HepG2 (cell line): Measurements from ENCODE around the gene ENTPD6. TPM values are rescaled to one million over a fixed set of nuclear protein-coding genes. Genes with fewer than 3 reads are reported as not detected.

Experiments
- ESRRA ChIP-seq: sonication (generic); formaldehyde crosslinking; IDR thresholded peaks from 2 replicates; pipeline ENCODE4 v1.5.1; 2020; ENCODE audit warnings: mild to moderate bottlenecking, low read depth, missing genetic modification reagents
- HCFC1 ChIP-seq: fragments of 150-350 bp; IDR thresholded peaks from 2 replicates; pipeline ENCODE4 v1.6.1; 2014; ENCODE audit warnings: low read depth, low read length
- KLF16 ChIP-seq, 2 experiments: sonication (generic) in 1 of 2; formaldehyde crosslinking in 1 of 2; IDR thresholded peaks; 2 replicates each; pipeline versions ENCODE4 v1.6.1 to v1.8.0; 2016 to 2023; ENCODE audit warnings: missing genetic modification reagents in 2 of 2, missing compliant biosample characterization in 1 of 2
- MATR3 ChIP-seq: sonication (generic); formaldehyde crosslinking; IDR thresholded peaks from 2 replicates; pipeline ENCODE4 v1.4.0; 2020; ENCODE audit warnings: missing genetic modification reagents
- NFE2 ChIP-seq: sonication (generic); formaldehyde crosslinking; IDR thresholded peaks from 2 replicates; pipeline ENCODE4 v1.4.0; 2020; ENCODE audit warnings: missing genetic modification reagents
- NR2F6 ChIP-seq, 2 experiments: IDR thresholded peaks; 2 replicates each; pipeline ENCODE4 v1.6.1; 2016; ENCODE audit warnings: antibody characterized with exemption in 1 of 2, mild to moderate bottlenecking in 1 of 2
- RFX1 ChIP-seq: fragments of 450-650 bp; IDR thresholded peaks from 2 replicates; pipeline ENCODE4 v1.6.1; 2017
- TOPORS ChIP-seq: sonication (generic); formaldehyde crosslinking; IDR thresholded peaks from 2 replicates; pipeline ENCODE4 v1.8.0; 2023; ENCODE audit warnings: mild to moderate bottlenecking, missing genetic modification reagents
- ZNF674 ChIP-seq: sonication (generic); formaldehyde crosslinking; IDR thresholded peaks from 2 replicates; pipeline ENCODE4 v1.5.0; 2020; ENCODE audit warnings: low read depth, mild to moderate bottlenecking, missing genetic modification reagents
- ZNF816 ChIP-seq: sonication (generic); formaldehyde crosslinking; IDR thresholded peaks from 2 replicates; pipeline ENCODE4 v1.8.0; 2022; ENCODE audit warnings: missing genetic modification reagents, mild to moderate bottlenecking, borderline replicate concordance
- ZNF891 ChIP-seq: sonication (generic); formaldehyde crosslinking; IDR thresholded peaks from 2 replicates; pipeline ENCODE4 v1.5.0; 2020; ENCODE audit warnings: mild to moderate bottlenecking, missing genetic modification reagents
- polyA plus RNA-seq, 8 experiments: library from polyadenylated mRNA; depleted of rRNA in 3 of 8; stranded (reverse) in 7 of 8; unstranded in 1 of 8; fragments of >200 nt; fragmentation: Illumina TruSeq in 4 of 8; extraction: Trizol in 4 of 8; gene quantifications; 2 replicates each; pipeline versions ENCODE4 v1.2.1 to v1.2.3, GENCODE V29; 2011 to 2016; ENCODE audit warnings: low read depth in 4 of 8, missing spikeins in 1 of 8, mixed read lengths in 1 of 8; ENCODE audit not compliant: insufficient read depth in 1 of 8
- total RNA-seq, 5 experiments: library from RNA; depleted of rRNA; stranded (reverse); fragments of >200 nt; fragmentation: Illumina TruSeq; extraction: Trizol; gene quantifications; 2 replicates each; pipeline ENCODE4 v1.2.3, GENCODE V29; 2016; ENCODE audit warnings: low read depth in 1 of 5
- TF ChIP-seq, protein P1 (sequence below): sonication (generic); formaldehyde crosslinking; IDR thresholded peaks from 2 replicates; pipeline ENCODE4 v1.4.0; 2020; ENCODE audit warnings: mild to moderate bottlenecking, missing genetic modification reagents
- TF ChIP-seq, protein P2 (sequence below): sonication (generic); formaldehyde crosslinking; IDR thresholded peaks from 2 replicates; pipeline ENCODE4 v1.4.0; 2020; ENCODE audit warnings: mild to moderate bottlenecking, low read depth, missing genetic modification reagents
- TF ChIP-seq, protein P3 (sequence below), 2 experiments: sonication (generic) in 1 of 2; formaldehyde crosslinking in 1 of 2; IDR thresholded peaks; 2 replicates each; pipeline versions ENCODE4 v1.4.0 to v1.6.1; 2018 to 2020; ENCODE audit warnings: missing genetic modification reagents in 2 of 2, borderline replicate concordance in 1 of 2, low read depth in 1 of 2, mild to moderate bottlenecking in 1 of 2, missing biosample characterization in 1 of 2
- TF ChIP-seq, protein P4 (sequence below): sonication (generic); formaldehyde crosslinking; IDR thresholded peaks from 2 replicates; pipeline ENCODE4 v1.4.0; 2020; ENCODE audit warnings: missing genetic modification reagents, borderline replicate concordance
- TF ChIP-seq, protein P5 (sequence below): sonication (generic); formaldehyde crosslinking; IDR thresholded peaks from 2 replicates; pipeline ENCODE4 v1.8.0; 2022; ENCODE audit warnings: missing genetic modification reagents, low read depth, mild to moderate bottlenecking, borderline replicate concordance
- TF ChIP-seq, protein P6 (sequence below): sonication (generic); formaldehyde crosslinking; IDR thresholded peaks from 2 replicates; pipeline ENCODE4 v1.4.0; 2020; ENCODE audit warnings: low read depth, mild to moderate bottlenecking, missing genetic modification reagents

The ENTPD6 gene
- total and polyA plus RNA-seq, 2 of the 13 experiments (the other 11 are each of a cell fraction or from before 2014, with no cell fraction given) = 164 to 172 TPM

DNA sequence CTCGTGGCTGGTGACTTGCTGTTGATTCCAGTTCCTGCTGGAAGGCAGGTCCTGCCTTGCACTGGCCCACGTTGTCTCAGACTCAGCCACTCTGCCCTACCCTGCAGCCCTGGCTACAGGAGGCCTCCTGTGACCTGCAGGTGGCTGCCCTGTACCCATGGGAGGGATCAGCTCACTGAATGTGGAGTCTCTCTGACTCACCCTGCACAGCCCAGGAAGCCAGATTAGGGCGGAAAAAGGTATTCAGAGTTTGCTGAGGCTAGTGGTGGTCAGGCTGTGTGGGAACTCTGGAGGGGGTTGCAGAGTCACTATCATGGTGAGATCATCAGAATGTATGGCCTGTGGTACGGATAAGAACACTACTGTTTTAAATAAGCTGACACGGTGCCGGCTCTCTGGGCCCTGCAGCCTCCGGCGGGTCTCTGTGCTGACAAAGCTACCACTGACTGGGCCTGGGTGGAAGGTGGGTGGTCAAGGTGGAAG, 27.7 kb downstream of the ENTPD6 start (continued):
- TF ChIP-seq, protein P1, sequence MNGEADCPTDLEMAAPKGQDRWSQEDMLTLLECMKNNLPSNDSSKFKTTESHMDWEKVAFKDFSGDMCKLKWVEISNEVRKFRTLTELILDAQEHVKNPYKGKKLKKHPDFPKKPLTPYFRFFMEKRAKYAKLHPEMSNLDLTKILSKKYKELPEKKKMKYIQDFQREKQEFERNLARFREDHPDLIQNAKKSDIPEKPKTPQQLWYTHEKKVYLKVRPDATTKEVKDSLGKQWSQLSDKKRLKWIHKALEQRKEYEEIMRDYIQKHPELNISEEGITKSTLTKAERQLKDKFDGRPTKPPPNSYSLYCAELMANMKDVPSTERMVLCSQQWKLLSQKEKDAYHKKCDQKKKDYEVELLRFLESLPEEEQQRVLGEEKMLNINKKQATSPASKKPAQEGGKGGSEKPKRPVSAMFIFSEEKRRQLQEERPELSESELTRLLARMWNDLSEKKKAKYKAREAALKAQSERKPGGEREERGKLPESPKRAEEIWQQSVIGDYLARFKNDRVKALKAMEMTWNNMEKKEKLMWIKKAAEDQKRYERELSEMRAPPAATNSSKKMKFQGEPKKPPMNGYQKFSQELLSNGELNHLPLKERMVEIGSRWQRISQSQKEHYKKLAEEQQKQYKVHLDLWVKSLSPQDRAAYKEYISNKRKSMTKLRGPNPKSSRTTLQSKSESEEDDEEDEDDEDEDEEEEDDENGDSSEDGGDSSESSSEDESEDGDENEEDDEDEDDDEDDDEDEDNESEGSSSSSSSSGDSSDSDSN (CRISPR knock-in tag) = 0 out of 2 replicates have a peak, but pooled peaks have one; percentile 32
- no peak for TF ChIP-seq HCFC1
- TF ChIP-seq, protein P2, sequence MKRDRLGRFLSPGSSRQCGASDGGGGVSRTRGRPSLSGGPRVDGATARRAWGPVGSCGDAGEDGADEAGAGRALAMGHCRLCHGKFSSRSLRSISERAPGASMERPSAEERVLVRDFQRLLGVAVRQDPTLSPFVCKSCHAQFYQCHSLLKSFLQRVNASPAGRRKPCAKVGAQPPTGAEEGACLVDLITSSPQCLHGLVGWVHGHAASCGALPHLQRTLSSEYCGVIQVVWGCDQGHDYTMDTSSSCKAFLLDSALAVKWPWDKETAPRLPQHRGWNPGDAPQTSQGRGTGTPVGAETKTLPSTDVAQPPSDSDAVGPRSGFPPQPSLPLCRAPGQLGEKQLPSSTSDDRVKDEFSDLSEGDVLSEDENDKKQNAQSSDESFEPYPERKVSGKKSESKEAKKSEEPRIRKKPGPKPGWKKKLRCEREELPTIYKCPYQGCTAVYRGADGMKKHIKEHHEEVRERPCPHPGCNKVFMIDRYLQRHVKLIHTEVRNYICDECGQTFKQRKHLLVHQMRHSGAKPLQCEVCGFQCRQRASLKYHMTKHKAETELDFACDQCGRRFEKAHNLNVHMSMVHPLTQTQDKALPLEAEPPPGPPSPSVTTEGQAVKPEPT (CRISPR knock-in tag) = no peak
- TF ChIP-seq, protein P3, sequence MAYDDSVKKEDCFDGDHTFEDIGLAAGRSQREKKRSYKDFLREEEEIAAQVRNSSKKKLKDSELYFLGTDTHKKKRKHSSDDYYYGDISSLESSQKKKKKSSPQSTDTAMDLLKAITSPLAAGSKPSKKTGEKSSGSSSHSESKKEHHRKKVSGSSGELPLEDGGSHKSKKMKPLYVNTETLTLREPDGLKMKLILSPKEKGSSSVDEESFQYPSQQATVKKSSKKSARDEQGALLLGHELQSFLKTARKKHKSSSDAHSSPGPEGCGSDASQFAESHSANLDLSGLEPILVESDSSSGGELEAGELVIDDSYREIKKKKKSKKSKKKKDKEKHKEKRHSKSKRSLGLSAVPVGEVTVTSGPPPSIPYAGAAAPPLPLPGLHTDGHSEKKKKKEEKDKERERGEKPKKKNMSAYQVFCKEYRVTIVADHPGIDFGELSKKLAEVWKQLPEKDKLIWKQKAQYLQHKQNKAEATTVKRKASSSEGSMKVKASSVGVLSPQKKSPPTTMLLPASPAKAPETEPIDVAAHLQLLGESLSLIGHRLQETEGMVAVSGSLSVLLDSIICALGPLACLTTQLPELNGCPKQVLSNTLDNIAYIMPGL (CRISPR knock-in tag; IDR thresholded peaks at IDR 0.05; ENCODE audit: borderline replicate concordance in 1 of 2, low read depth in 1 of 2) = peak in 1 of 2 experiments; percentile 53; a peak in 1 of 4 replicates
- no peak for TF ChIP-seq ZNF816 (CRISPR knock-in tag)
- TF ChIP-seq, protein P4, sequence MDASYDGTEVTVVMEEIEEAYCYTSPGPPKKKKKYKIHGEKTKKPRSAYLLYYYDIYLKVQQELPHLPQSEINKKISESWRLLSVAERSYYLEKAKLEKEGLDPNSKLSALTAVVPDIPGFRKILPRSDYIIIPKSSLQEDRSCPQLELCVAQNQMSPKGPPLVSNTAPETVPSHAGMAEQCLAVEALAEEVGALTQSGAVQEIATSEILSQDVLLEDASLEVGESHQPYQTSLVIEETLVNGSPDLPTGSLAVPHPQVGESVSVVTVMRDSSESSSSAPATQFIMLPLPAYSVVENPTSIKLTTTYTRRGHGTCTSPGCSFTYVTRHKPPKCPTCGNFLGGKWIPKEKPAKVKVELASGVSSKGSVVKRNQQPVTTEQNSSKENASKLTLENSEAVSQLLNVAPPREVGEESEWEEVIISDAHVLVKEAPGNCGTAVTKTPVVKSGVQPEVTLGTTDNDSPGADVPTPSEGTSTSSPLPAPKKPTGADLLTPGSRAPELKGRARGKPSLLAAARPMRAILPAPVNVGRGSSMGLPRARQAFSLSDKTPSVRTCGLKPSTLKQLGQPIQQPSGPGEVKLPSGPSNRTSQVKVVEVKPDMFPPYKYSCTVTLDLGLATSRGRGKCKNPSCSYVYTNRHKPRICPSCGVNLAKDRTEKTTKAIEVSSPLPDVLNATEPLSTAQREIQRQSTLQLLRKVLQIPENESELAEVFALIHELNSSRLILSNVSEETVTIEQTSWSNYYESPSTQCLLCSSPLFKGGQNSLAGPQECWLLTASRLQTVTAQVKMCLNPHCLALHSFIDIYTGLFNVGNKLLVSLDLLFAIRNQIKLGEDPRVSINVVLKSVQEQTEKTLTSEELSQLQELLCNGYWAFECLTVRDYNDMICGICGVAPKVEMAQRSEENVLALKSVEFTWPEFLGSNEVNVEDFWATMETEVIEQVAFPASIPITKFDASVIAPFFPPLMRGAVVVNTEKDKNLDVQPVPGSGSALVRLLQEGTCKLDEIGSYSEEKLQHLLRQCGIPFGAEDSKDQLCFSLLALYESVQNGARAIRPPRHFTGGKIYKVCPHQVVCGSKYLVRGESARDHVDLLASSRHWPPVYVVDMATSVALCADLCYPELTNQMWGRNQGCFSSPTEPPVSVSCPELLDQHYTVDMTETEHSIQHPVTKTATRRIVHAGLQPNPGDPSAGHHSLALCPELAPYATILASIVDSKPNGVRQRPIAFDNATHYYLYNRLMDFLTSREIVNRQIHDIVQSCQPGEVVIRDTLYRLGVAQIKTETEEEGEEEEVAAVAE = no peak
- no peak for TF ChIP-seq RFX1
- no peak for TF ChIP-seq KLF16 (CRISPR knock-in tag; IDR thresholded peaks at IDR 0.05)
- TF ChIP-seq, protein P5, sequence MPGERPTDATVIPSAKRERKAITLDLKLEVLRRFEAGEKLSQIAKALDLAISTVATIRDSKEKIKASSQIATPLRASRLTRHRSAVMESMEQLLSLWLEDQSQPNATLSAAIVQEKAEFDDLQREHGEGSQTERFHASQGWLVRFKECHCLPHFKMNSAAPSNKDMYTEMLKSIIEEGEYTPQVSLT (CRISPR knock-in tag) = no peak
- no peak for TF ChIP-seq MATR3 (CRISPR knock-in tag)
- TF ChIP-seq ZNF674 (CRISPR knock-in tag) = no peak
- no peak for TF ChIP-seq TOPORS (CRISPR knock-in tag)
- TF ChIP-seq, protein P6, sequence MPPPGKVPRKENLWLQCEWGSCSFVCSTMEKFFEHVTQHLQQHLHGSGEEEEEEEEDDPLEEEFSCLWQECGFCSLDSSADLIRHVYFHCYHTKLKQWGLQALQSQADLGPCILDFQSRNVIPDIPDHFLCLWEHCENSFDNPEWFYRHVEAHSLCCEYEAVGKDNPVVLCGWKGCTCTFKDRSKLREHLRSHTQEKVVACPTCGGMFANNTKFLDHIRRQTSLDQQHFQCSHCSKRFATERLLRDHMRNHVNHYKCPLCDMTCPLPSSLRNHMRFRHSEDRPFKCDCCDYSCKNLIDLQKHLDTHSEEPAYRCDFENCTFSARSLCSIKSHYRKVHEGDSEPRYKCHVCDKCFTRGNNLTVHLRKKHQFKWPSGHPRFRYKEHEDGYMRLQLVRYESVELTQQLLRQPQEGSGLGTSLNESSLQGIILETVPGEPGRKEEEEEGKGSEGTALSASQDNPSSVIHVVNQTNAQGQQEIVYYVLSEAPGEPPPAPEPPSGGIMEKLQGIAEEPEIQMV (CRISPR knock-in tag) = no peak
- no peak for TF ChIP-seq NR2F6 (IDR thresholded peaks at IDR 0.05)
- 0 out of 2 replicates have a peak, but pooled peaks have one; percentile 37 for TF ChIP-seq NR2F6 (CRISPR knock-in tag; IDR thresholded peaks at IDR 0.05)
- no peak for TF ChIP-seq ESRRA
- no peak; the same call in 1 of the 2 replicates for TF ChIP-seq ZNF891 (CRISPR knock-in tag)
- no peak for TF ChIP-seq NFE2 (CRISPR knock-in tag)
